Cerebellar nuclear complex (tissue), 1 donor: ENCODE data around the gene EML1.
A peak's percentile ranks its signal among the peaks of the same experiment; 100 is the strongest.

Experiments
- DNase-seq, 2 experiments: peaks; one replicate each; lab custom pipeline; 2025; lab: John Stamatoyannopoulos, UW

EML1 gene

DNA sequence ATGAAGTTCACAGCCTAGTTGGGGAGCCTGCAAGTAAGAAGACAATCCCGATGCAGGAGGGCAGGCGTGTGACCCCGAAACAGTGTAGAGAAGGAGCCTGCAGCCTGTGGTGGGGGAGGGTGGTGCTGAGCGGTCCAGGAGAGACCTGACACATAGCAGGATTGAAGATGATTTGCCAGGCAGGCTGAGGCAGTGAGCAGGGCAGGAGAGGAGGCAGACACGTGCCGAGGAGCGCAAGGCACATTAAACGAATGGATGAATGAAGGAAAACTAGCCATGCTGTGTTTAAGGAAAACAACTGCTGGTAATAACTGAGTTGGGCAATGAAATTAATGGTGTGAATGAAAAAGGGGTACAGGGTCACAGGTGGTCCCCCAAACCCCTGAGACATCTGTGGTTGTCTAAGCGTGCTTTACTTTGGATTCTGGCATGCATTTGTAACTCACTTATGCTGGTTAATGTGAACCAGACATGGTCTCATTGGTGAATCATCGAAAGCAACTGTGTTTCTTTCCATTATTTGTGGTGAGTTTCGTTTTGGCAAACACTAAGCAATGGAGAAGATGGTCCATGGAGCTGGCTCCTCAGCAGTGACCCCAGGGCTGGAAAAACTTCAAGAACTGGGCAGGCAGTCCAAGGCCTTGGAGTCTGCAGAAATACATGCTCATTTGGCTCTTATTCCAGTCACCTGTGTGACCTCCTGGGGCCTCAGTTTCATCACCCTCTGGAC is 175.1 kb downstream of the EML1 start:
- no peak for DNase-seq

DNA sequence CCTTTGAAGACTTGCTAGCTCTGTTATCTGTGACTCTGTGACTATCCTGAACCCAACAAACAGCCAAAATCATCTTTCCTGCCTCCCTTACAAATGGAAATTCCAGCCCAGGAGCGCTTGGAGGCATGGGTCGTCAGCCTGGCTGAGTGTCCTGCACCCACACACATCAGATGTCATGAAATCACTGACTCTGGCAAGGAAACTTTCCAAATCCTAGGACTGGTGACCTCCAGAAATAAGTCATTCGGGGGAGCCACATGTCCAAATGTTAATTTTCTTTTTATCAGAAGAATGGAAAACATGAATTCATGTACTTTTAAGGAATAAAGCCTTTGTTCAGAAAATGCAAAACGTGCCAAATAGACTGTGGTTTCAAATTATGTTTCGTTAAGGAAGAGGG is 175.7 kb downstream of the EML1 start:
- no peak for DNase-seq

DNA sequence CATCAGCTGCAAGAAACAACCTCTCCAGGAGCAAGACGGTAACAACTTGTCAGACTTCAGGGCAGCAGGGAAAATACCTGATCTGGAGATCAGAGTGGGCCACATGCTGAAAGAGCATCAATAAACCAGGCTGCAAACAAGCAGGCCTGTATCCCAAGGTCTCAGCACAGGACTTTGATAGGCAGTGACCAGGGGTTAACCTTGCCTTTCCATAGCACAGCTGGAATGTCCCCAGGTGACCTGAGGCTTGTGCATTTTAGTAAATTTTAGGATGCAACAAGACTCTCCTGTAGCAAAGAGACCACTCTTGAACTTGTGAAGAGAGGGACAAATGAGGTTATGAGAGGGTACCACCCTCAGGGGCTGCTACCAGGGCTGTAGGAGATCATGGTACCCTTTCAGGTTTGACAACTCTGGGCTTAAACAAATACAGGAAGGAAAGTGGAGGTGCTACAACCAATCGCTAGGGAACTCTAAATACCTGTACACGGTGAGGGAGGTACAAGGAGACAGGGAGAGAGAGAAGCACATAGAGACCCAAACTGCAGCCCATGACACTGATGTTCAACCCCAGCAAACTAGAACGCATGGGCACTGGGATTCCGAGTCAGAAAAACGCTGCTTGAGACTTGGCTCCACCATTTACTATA is 176.6 kb downstream of the EML1 start:
- no peak for DNase-seq

DNA sequence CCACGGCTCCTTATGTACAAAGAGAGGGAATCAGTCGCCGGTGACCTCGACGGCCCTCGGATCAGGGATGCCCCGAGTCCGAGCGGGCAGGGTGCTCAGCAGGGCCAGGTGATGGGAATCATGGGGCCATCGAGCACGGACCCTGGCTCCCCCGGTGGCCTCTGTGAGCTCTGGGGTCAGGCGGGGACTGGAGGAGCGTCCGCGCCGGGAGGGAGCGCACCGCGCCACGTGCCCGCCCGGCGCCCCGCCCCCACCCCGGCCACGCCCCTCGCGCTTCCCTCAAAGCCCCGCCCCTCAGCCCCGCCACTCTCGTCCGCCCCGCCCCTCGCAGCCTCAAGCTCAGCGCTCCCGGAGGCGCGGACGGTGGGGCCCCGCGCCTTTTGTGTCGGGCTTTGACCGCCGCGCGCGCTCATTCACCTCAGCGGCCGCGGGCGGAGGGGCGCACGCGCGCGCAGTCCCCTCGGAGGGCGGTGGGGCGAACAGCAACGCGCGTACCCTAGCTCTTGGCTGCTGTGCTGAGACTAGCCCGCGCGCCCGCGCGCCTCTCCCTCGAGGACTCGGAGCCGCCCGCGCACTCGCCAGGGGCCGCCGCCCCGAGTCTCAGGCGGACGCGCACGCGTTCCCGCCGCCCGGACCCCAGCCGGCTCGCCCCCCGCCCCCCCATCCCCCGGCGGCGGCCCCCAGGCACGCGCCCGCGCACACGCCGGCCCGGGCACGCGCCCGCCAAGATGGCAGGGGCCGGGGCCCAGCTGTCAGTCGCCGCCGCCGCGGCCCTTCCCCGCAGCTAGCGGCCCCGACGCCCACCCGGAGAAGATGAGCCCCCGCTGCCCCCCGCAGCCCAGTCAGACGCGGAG is 178.1 kb downstream of the EML1 start:
- no peak for DNase-seq

DNA sequence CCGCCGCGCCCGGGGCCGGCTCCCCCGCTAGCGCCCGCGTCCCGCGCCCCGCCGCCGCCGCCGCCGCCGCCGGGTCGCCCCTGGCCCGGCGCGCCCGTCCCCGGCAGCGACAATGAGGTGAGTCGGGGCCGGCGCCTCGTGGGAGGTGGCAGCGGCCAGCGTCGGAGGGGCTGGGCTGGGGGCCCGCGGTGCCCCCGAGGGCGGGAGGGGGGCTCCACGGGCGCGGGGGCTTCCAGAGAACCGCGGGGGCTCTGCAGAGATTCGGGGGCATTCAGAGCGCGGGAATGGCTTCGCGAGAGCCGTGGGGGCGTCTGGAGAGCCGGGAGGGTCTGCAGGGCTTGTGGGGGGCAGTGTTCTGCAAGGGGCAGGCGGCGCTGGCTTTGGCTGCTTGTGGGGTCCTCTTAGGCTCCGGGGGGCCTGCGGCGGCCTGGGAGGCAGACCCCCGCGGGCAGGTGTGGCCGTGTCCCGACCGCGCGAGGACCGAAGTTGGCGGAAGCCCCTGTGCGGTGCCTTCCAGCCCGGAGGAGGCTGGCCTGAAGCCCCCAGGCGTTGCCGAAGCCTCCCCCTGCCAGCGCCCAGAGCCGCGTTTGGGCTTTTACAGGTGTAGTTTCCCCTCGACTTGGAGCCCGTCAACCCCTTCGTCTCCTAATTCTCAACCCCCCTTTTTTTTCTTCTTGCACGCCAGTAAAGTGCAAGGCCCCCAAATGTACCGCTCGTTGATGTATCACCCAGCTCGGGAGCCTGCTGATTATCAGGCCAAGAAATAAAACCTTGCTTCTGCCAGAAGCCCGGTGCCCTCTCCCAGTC is 178.9 kb downstream of the EML1 start:
- no peak for DNase-seq

DNA sequence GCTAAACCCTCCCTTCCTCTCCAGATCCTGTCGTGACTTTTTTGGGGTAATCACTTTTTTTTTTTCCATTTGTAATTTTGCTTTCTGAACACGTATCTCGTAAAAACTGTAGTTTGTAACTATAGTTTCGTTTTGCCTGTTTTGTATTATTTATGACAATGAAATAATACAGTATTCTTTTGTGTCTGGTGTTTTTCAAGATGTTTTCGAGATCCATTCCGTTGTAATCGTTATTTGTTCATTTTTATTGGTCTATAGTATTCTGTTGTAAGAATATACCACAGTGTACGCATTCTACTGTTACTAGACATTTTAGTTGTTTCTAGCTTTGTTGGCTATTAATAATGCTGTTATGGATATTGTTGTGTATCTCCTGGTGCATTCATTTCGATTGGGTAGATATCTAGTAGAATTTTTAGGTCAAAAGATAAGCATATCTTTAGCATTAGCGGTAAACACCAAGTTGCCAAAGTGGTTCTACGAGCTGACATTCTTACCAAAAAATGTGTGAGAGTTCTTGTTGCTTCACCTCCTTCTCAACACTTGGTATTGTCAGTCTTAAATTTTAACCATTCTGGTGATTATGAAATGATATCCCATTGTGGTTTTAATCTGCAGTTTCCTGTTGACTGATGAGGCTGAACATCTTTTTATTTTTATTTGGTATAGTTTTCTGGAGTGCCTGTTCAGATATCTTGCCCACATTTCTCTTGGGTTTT is 179.7 kb downstream of the EML1 start:
- no peak for DNase-seq

DNA sequence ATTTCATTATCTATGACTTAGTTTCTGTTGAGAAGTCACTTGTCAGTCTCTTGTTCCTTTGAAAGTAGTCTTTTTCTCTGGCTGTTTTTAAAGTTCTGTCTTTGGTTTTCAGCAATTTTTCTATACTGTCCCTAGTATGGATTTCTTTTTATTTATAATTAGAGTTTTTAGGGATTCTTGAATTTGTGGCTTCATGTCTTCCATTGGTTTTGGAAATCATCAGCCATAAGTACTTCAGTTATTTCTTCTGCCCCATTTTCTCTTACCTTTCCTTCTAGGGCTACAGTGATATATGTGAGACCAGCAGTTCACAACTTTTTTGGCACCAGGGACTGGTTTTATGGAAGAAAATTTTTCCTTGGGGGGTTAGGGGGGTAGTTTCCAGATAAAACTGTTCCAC is 182.0 kb downstream of the EML1 start:
- DNase-seq, result no peak

DNA sequence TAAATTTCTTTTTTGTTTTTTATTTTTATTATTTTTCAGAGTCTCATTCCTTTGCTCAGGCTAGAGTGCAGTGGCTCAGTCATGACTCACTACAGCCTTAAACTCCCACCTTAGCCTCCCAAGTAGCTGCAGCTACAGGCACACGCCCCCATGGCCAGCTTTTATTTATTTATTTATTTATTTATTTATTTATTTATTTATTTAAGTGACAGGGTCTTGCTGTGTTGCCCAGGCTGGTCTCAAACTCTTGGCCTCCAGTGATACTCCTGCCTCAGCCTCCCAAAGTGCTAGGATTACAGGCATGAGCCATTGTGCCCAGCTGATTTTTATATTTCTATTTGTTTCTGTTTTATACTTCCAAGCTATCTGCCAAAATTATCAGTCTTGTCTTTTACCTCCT is 182.8 kb downstream of the EML1 start:
- no peak for DNase-seq

DNA sequence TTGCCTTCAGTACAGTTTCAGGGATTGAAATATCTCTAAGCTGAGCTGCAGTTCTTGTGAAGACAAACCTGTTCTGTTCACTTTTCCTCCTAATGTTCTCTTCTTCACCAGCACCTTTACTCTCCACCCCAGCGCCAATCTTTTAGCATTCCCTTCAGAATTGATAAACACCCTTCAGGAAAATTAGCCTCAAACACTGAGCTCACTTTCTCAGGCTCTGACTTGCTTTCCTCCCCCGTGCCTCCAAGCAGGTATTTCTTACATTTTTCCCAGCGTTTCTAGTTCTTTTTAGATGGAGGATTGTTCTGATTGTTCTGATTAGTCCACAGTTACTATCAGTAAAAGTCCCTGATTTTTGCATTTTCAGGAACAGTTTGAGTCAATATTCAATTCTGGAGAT is 183.5 kb downstream of the EML1 start:
- DNase-seq, result no peak

DNA sequence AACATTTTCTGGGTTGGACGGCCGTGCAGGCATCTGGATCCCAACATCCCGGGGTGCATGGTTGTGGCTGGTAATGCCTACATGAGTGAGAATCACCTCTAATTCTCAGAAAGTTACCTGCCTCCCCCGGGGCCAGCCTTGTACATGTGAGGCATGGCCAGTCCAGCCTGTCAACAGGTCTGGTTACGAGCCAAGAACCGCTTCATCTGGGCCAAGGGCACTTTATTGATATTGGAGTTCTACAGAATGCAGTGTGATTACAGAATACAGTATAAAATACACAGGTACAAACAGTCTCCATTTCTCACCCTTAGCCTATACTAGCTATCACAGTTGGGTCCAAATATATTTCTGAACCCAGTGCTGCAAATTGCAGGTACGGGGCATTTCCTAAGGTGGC is 187.1 kb downstream of the EML1 start:
- no peak for DNase-seq

DNA sequence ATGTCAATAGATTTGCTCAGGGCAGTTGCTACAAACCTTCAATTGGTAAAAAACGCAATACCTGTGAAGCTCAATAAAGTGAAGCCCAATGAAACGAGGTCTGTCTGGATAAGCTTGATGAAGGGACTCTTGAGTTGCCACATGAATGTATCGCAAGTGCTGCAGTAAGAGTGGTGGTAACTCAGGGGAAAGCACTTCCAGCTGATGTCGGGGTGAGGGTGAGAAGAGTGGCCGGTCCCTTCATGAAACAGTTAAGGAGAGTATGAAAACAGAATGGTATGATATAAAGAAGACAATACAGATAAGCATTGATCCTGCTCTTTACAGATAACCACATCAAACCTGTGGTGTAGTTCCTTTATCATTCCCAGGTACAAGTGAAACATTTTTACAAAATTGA is 188.6 kb downstream of the EML1 start:
- no peak for DNase-seq

DNA sequence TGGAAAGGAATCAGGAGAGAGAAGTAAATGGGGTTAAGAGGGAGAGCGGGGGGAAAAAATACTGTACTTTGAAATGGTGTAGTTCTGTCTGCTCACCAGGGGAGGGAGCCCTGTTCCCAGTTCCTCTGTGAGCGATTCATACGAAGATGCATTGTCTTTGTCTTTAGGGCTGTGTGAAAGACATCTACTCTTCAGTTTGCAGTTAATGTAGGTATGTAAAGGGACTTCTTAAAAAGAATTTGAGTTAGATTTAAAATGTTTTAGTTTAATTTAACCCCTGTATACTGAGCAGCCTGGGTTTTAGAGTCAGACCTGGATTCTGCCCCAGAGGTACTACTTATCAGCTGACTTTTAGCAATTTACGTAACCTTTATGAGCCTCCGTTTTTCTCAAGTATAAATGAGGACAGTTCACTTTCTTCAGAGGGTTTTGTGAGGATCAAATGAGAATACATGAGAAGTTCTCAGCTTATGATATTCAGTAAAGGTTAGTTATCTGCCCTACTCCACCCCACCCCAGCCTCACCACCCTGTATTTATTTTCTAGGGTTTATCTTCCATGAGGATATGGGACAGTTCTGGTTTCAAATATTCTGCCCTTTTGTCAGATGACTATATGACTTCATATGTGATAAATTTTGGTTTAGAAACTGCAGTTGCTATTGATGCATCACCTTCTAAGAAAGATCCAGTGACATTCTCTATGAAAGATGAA is 189.5 kb downstream of the EML1 start:
- DNase-seq, result peak; percentile 4 to 75

DNA sequence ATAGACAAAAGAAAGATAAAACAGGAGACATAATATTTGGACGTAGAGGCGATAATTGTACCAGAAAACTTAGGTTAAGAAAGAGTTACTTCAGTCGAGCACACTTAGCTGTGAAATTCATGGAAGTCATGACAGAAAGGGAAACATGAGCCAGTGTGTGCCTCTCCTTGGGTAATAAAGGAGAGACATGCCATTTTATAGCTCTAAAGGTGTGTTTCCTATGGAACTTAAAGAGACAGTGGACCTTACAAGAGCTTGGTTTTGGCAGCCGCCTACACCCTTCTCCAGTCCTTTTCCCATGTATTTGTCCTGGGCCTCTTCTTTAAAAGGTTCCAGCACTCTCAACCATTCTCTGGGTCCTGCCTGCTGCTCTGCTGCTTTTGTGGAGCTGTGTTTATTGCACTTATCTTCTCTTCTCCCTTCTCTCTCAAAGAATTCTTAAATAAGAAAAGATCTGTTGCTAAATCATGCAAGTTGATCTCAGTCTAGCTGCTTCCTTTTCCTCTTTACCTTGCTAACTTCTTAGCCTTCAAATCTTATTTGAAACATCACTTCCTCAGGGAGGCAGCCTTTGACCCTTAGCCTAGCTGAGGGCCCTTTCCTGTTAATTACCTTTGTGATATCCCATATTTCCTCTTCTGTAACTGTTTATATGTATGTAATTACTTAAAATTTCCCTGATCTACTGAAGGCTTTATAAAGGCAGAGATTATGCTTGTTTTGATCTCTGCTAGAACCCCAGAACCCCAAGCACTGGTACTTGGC is 190.2 kb downstream of the EML1 start:
- no peak for DNase-seq

DNA sequence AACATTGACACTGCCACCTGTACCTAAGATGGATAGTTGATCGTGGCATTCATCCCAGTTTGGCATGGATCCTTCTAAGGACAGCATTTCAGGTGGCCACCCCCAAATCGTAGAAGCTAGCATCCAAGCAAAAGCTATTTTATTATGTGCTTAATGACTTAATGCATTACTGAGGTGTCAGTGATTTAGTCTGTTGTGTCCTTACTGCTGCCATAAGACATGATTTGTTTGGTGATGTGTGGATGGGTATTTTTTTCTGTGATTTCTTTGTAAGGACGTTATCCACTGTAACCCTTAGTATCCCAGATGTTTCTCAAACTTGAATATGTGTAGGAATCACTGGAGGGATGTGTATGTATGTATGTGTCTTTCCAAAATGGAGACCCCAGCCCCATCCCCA is 190.8 kb downstream of the EML1 start:
- no peak for DNase-seq

DNA sequence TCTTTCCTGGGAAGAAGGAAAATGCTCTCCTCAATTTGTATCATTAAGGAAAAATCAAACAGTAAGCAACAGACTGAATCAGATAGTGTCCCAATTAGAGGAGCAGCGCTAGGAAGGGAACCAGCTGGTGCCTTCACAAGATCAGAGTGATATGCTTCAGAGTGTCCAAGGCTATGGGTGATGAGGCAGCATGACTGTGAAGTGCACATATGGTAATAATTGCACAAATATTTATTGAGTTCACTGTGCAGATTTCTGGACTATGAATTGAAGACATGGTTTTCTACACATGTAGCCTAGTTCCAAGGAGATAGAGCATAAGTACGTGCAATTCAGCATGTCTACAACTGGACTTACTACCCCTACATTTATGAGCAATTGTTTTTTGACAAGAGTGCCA is 193.2 kb downstream of the EML1 start:
- no peak for DNase-seq

DNA sequence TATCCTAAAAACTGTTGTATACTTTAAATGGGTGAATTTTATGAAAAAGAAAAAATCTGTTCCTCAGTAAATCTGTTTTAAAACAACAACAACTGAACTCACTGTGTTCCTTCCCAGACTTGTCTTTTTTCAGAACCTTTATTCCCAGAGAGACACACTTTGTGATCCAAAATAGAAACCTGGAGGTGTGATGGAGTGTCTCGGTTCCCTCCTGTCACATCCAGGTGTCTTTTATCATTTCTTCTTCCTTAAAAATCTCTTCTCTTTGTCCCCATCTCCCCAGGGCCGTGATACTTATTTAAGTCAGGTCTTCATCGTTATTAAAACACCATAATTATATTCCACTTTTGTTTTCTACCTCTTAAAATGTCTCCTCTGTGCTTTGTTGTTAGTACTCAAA is 195.8 kb downstream of the EML1 start:
- DNase-seq, result no peak

DNA sequence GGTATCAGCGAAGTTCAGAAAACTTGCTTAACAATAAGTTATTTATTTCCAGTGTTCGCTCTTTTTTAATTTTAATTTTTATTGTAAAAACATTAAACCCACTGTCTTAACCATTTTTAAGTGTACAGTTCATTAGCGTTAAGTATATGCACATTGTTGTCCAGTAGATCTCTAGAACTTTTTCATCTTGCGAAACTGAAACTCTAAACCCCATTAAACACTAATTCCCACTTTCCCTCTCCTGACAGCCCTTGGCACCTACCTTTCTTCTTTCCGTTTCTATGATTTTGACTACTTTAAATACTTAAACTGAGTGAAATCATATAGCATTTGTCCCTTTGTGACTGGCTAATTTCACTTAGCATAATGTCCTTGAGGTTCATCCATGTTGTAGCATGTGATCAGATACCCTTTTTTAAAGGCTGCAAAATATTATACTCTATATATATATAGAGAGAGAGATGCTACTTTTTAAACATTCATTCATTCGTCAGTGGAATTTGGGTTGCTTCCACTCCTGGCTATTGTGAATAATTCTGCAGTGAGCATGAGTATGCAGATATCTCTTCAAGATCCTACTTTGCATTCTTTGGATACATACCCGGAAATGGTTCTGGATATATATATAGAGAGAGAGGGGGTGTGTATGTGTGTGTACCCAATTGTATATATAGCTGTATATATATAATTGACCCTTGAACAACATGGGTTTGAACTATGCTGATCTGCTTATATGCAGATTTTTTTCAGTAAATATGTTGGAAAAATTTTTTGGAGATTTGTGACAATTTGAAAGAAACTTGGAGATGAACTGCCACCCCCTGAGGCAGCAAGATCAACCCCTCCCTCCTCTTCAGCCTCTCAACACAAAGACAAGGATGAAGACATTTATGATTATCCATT is 197.3 kb downstream of the EML1 start:
- no peak for DNase-seq

DNA sequence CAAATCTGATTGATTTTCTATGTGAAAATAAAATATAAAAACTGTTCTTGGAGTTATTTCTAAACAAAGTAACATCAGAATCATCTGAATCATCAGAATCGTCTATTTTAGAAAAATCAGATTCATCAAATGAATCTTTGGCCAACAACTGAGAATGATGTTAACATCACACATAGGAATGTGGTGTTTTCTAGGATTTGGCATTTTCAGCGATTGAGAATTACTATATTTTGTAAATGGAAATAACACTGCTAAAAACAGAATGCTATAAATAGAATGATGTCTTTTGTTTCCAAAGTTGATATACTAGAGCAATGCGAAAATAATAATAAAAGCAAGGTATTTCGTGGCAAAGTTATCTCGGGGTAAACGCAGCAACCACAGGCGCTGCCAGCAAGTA is 198.1 kb downstream of the EML1 start:
- no peak for DNase-seq
